ENCODE measurements around the gene BCDIN3D.
"Not testable (repeated sequence)": the region's sequence is repeated elsewhere in the genome, so short reads cannot be mapped to it uniquely, and the experiment has no call there.

BCDIN3D gene

DNA sequence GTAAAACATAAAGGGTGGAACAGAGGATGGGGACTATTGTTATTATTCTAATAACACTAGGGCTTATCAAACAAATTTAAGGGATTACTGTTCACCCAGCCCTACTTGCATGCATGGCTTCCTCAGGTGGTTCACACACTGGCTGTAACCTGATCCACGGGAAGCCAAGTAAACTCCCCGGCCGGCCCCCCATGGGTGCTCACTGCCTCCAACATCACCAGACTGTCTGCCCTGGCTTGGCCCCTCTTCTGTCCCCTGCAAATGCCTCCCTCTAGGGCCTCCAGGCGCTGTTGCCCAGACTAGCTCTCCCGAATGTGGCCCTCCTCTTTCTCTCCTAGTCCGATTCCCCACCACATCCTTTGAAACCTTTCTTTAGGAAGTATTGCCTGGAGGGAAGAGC lies 42.2 kb upstream of the BCDIN3D start:
- ChIA-PET POLR2A (no interaction called here), CTCF (interaction anchor here (1.9 kb wide), 1 partner anchor 14 kb away, joined by 4 read pairs; no protein-coding TSS in a partner anchor)
- TF ChIP-seq CTCF (IDR thresholded peaks at IDR 0.05; ENCODE audit: insufficient read depth, low read length, missing control alignments): no peak
- H3K4me3 ChIP-seq (ENCODE audit: low read depth, low read length): no peak overlapping the region
- DNase-seq (ENCODE audit: low read depth, low spot score): no peak

- POLR2A ChIA-PET: no interaction called here
- CTCF ChIA-PET: interaction anchor here (1.5 to 3.8 kb wide), 2 partner anchors 15 to 62 kb away, joined by 4 to 23 read pairs; no protein-coding TSS in a partner anchor
- TF ChIP-seq CTCF (IDR thresholded peaks at IDR 0.05; ENCODE audit: insufficient read depth, low read length, missing control alignments): no peak
- DNase-seq (ENCODE audit: low read depth, low spot score): no peak
- no peak overlapping the region for H3K4me3 ChIP-seq (ENCODE audit: low read depth, low read length)
Measured at GRCh38 chr12:49882851-49883464, 40.1 kb upstream of the BCDIN3D start.

DNA sequence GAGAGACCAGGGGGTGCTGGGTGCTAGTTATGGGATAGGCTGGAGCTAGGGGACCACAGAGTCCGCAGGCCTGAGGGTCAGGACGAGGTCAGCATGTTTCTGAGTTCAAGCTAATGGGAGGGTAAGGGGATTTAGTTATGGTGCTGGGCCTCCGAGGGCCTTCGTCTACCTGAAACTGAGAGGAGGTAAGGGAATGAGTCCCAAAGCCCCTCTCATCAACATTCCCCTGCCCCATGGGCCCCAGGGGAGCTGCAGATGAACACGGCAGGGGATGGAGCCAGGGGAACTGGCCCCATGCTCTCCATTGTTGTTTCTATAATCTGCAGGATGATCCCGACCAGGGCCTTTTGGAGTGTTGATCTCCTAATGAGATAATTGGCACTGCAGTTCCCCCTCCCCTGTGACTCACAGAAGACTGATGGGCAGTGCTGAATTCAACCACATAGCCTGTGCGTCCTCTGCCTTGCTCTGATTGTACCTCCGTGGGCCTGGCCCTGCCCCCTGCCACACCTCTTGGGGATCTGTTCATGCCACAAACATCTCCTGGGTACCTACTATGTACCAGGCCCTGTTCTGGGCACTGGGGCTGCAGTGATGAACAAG lies 39.4 kb upstream of the BCDIN3D start:
- POLR2A ChIA-PET: no interaction called here
- no peak overlapping the region for H3K4me3 ChIP-seq (ENCODE audit: low read depth, low read length)
- CTCF ChIA-PET: interaction anchor here (0.9 to 3.8 kb wide), 3 partner anchors 11 to 63 kb away, joined by 3 to 23 read pairs (median 4); no protein-coding TSS in a partner anchor
- no peak for TF ChIP-seq CTCF (IDR thresholded peaks at IDR 0.05; ENCODE audit: insufficient read depth, low read length, missing control alignments)
- no peak for DNase-seq (ENCODE audit: low read depth, low spot score)

- POLR2A ChIA-PET: no interaction called here
Measured at GRCh38 chr12:49881415-49882247, 38.7 kb upstream of the BCDIN3D start.

GRCh38 chr12:49880756-49881414 lies 38.0 kb upstream of the BCDIN3D start:
- no peak for TF ChIP-seq CTCF (IDR thresholded peaks at IDR 0.05; ENCODE audit: insufficient read depth, low read length, missing control alignments)
- POLR2A ChIA-PET: no interaction called here
- no peak for DNase-seq (ENCODE audit: low read depth, low spot score)
- H3K4me3 ChIP-seq (ENCODE audit: low read depth, low read length): no peak overlapping the region
- CTCF ChIA-PET: interaction anchor here (3.8 kb wide), 1 partner anchor 13 kb away, joined by 23 read pairs; no protein-coding TSS in a partner anchor

More at GRCh38 chr12:49881415-49882247, 38.7 kb upstream of the BCDIN3D start:
- CTCF ChIA-PET: interaction anchor here (0.9 to 3.8 kb wide), 3 partner anchors 10 to 64 kb away, joined by 3 to 23 read pairs (median 4); no protein-coding TSS in a partner anchor
- DNase-seq (ENCODE audit: low read depth, low spot score): no peak
- H3K4me3 ChIP-seq (ENCODE audit: low read depth, low read length): no peak overlapping the region
- TF ChIP-seq CTCF (IDR thresholded peaks at IDR 0.05; ENCODE audit: insufficient read depth, low read length, missing control alignments): no peak

- H3K4me3 ChIP-seq (ENCODE audit: low read depth, low read length); DNase-seq (ENCODE audit: low read depth, low spot score); CTCF ChIA-PET; POLR2A ChIA-PET: not testable (repeated sequence)
Measured at GRCh38 chr12:49879065-49879464, 36.2 kb upstream of the BCDIN3D start.

All from AG04449 (cell line).